C4-2B (cell line): ENCODE data around the gene KIF1B.

Source experiments
- H3K27ac ChIP-seq: fragments of 450-650 bp; 2 replicates; pipeline ENCODE4 v1.5.1; 2017
- CTCF ChIP-seq: fragments of 450-650 bp; conservative IDR thresholded peaks from 2 replicates; pipeline ENCODE4 v1.5.1; 2017; ENCODE audit warnings: mild to moderate bottlenecking
- ZFX ChIP-seq: fragments of 450-650 bp; IDR thresholded peaks from 2 replicates; pipeline ENCODE4 v1.6.1; 2017

Gene KIF1B

DNA sequence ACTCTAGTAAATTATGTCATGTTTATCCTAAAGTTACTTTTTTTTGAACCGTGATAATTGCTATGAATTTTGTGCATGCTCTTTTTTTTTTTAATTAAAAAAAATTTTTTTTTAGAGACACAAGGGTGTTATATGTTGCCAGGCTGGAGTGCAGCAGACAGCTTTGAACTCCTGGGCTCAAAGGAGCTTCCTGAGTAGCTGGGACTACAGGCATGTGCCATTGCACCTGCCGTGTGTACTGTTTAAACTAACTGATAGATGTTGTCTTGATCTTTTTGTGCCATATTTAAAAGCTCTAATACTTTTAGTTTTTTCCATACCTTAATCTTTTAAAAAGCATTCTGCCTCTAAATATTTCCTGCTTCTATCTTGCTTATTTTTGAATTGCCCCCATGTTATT is 60.7 kb downstream of the KIF1B start:
- H3K27ac ChIP-seq = no peak overlapping the region
- TF ChIP-seq CTCF = no peak
- no peak for TF ChIP-seq ZFX

GRCh38 chr1:10271869-10272268 is 61.5 kb downstream of the KIF1B start:
- no peak for TF ChIP-seq ZFX
- TF ChIP-seq CTCF = no peak
- no peak overlapping the region for H3K27ac ChIP-seq

- no peak overlapping the region for H3K27ac ChIP-seq
- no peak for TF ChIP-seq CTCF
- TF ChIP-seq ZFX = no peak
These were observed 61.9 kb downstream of the KIF1B start for GRCh38 chr1:10272274-10272673.

DNA sequence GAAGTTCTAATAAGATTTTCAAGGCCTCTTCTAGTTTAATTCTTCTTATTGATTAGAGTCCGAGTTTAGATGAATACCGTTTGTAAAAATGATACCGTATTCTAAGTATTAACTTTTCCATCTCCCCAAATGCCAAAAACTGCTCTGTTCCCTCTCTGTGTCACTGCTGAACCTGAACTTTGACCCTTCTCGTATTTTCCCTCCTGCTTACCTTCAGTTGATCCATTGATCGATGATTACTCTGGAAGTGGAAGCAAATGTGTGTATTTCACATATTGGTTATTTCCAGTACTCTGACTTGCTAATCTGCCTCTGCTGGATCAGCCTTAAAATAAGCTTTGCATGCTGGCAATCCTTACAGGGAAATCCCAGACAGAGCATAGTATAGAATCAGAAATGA is 68.5 kb downstream of the KIF1B start:
- no peak for TF ChIP-seq CTCF
- no peak for TF ChIP-seq ZFX

GRCh38 chr1:10280439-10281350 is 70.3 kb downstream of the KIF1B start:
- no peak overlapping the region for H3K27ac ChIP-seq
- no peak for TF ChIP-seq CTCF
- no peak for TF ChIP-seq ZFX

More for the DNA sequence above, 68.5 kb downstream of the KIF1B start:
- H3K27ac ChIP-seq = no peak overlapping the region

DNA sequence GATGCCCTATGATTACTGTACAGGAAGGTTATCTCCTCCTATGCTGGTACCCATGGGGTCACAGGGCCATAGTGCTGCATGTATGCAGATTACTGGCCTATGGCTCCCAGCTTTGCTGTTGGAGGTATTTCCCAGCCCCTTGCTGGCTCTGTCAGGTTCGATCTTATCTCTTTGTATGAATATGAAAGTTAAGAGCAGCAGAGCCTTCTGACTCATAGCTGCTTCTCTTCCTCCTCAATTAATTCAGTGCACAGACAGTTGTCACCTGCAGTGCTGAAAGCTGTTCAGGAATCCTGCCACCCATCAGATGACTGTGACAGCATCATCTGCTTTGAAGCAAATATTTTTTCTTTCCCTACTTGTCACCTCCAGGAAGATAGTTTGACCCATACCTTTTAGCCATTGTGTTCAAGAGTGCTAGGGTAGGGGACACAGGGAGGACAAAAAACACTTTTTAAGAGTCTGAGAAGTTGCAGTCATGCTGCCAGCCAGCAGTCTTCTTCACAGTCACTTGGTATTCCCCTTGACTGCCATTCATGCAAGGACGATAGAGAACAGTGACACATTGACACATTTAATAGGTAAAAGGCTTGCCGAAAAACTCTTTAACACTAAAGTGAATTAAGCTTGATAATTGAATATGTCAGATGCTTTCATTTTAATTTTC is 73.1 kb downstream of the KIF1B start:
- no peak overlapping the region for H3K27ac ChIP-seq
- TF ChIP-seq CTCF (no peak), ZFX (no peak)

DNA sequence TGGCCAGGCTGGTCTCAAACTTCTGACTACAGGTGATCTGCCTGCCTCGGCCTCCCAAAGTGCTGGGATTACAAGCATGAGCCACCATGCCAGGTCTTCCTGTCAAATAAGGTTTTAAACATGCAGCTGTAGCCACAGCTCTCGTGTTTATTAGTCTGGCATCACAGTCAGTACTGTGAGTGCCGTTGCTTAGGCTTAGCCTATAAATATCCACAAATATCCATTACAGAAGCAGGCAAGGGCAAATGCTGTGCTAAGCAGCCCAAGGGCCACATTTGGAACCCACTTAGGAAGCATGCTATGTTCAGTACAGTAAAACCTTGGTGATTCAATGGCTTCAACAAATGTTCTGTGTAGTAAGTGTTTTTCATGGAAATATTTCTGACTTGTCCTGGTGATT is 75.9 kb downstream of the KIF1B start:
- no peak overlapping the region for H3K27ac ChIP-seq
- TF ChIP-seq CTCF = no peak
- TF ChIP-seq ZFX = no peak
